HepG2 (cell line): Measurements from ENCODE around the gene CLUH. TPM values are rescaled to one million over a fixed set of nuclear protein-coding genes. Genes with fewer than 3 reads are reported as not detected.

Experiments used
- ASH2L ChIP-seq: fragments of 300-600, 200-600 bp; sonication (generic); IDR thresholded peaks from 2 replicates; pipeline ENCODE4 v1.7.0; 2017; ENCODE audit warnings: low read depth, mild to moderate bottlenecking, moderate library complexity, mixed read lengths, low read length; ENCODE audit not compliant: insufficient read length
- BRCA1 ChIP-seq: sonication (generic); formaldehyde crosslinking; IDR thresholded peaks from 2 replicates; pipeline ENCODE4 v1.4.0; 2020; ENCODE audit warnings: missing genetic modification reagents
- CCAR2 ChIP-seq: fragments of 200-400 bp; formaldehyde crosslinking; optimal IDR thresholded peaks from 2 replicates; pipeline ENCODE3; 2018; ENCODE audit warnings: low read depth, mild to moderate bottlenecking, low read length, moderate library complexity
- CHD4 ChIP-seq: fragments of 200-600 bp; sonication (generic); IDR thresholded peaks from 2 replicates; pipeline ENCODE4 v1.7.0; 2017; ENCODE audit warnings: mild to moderate bottlenecking, low read length, borderline replicate concordance
- ETV5 ChIP-seq: IDR thresholded peaks from 2 replicates; pipeline ENCODE4 v1.6.1; 2018; ENCODE audit warnings: missing biosample characterization, missing genetic modification reagents, inconsistent platforms, borderline replicate concordance
- KDM5B ChIP-seq: sonication (generic); formaldehyde crosslinking; IDR thresholded peaks from 2 replicates; pipeline ENCODE4 v1.4.0; 2020; ENCODE audit warnings: missing genetic modification reagents, mild to moderate bottlenecking, borderline replicate concordance
- MIER2 ChIP-seq: IDR thresholded peaks from 2 replicates; pipeline ENCODE4 v1.6.1; 2016; ENCODE audit warnings: missing biosample characterization, missing genetic modification reagents
- MYNN ChIP-seq: sonication (generic); formaldehyde crosslinking; IDR thresholded peaks from 2 replicates; pipeline ENCODE4 v1.4.0; 2020; ENCODE audit warnings: mild to moderate bottlenecking, low read depth, missing genetic modification reagents
- NFE2 ChIP-seq: sonication (generic); formaldehyde crosslinking; IDR thresholded peaks from 2 replicates; pipeline ENCODE4 v1.4.0; 2020; ENCODE audit warnings: missing genetic modification reagents
- NFIB ChIP-seq: sonication (generic); formaldehyde crosslinking; IDR thresholded peaks from 2 replicates; pipeline ENCODE4 v1.9.0; 2021; ENCODE audit warnings: missing genetic modification reagents, mild to moderate bottlenecking, borderline replicate concordance
- NFRKB ChIP-seq: fragments of 450-650 bp; IDR thresholded peaks from 2 replicates; pipeline ENCODE4 v1.6.1; 2017
- NFYB ChIP-seq: sonication (generic); formaldehyde crosslinking; IDR thresholded peaks from 2 replicates; pipeline ENCODE4 v1.4.0; 2020; ENCODE audit warnings: missing genetic modification reagents
- NPAS2 ChIP-seq: sonication (generic); formaldehyde crosslinking; IDR thresholded peaks from 2 replicates; pipeline ENCODE4 v1.8.0; 2022; ENCODE audit warnings: mild to moderate bottlenecking, missing genetic modification reagents, borderline replicate concordance
- SMAD1 ChIP-seq: sonication (generic); formaldehyde crosslinking; IDR thresholded peaks from 2 replicates; pipeline ENCODE4 v1.4.0; 2020; ENCODE audit warnings: missing genetic modification reagents, low read depth, mild to moderate bottlenecking, borderline replicate concordance
- SMAD9 ChIP-seq: sonication (generic); formaldehyde crosslinking; IDR thresholded peaks from 2 replicates; pipeline ENCODE4 v1.5.1; 2020; ENCODE audit warnings: mild to moderate bottlenecking, missing genetic modification reagents
- SMARCC2 ChIP-seq: fragments of 450-650 bp; IDR thresholded peaks from 2 replicates; pipeline ENCODE4 v1.6.1; 2017; ENCODE audit warnings: antibody characterized with exemption, mild to moderate bottlenecking
- SP5 ChIP-seq: IDR thresholded peaks from 2 replicates; pipeline ENCODE4 v1.6.1; 2016; ENCODE audit warnings: low read depth, borderline replicate concordance
- TGIF2 ChIP-seq: IDR thresholded peaks from 2 replicates; pipeline ENCODE4 v1.6.1; 2016; ENCODE audit warnings: control low read depth, missing compliant biosample characterization
- ZNF17 ChIP-seq: sonication (generic); formaldehyde crosslinking; IDR thresholded peaks from 2 replicates; pipeline ENCODE4 v1.5.0; 2020; ENCODE audit warnings: mild to moderate bottlenecking, missing genetic modification reagents
- ZNF20 ChIP-seq: sonication (generic); formaldehyde crosslinking; IDR thresholded peaks from 2 replicates; pipeline ENCODE4 v1.4.0; 2020; ENCODE audit warnings: mild to moderate bottlenecking, moderate library complexity, missing genetic modification reagents
- ZNF432 ChIP-seq: sonication (generic); formaldehyde crosslinking; IDR thresholded peaks from 2 replicates; pipeline ENCODE4 v1.5.0; 2020; ENCODE audit warnings: missing genetic modification reagents, mild to moderate bottlenecking, borderline replicate concordance
- ZNF446 ChIP-seq: sonication (generic); formaldehyde crosslinking; IDR thresholded peaks from 2 replicates; pipeline ENCODE4 v1.5.0; 2020; ENCODE audit warnings: mild to moderate bottlenecking, missing genetic modification reagents
- ZNF496 ChIP-seq: sonication (generic); formaldehyde crosslinking; IDR thresholded peaks from 2 replicates; pipeline ENCODE4 v1.8.1; 2023; ENCODE audit warnings: mild to moderate bottlenecking, moderate library complexity, missing genetic modification reagents; ENCODE audit not compliant: insufficient replicate concordance
- ZNF572 ChIP-seq: sonication (generic); formaldehyde crosslinking; IDR thresholded peaks from 2 replicates; pipeline ENCODE4 v1.5.1; 2020; ENCODE audit warnings: mild to moderate bottlenecking, missing genetic modification reagents
- ZNF615 ChIP-seq: sonication (generic); formaldehyde crosslinking; IDR thresholded peaks from 2 replicates; pipeline ENCODE4 v1.5.0; 2020; ENCODE audit warnings: mild to moderate bottlenecking, missing genetic modification reagents, borderline replicate concordance
- ZNF7 ChIP-seq: IDR thresholded peaks from 2 replicates; pipeline ENCODE4 v1.6.1; 2016; ENCODE audit warnings: missing biosample characterization, missing genetic modification reagents
- ZNF773 ChIP-seq: sonication (generic); formaldehyde crosslinking; IDR thresholded peaks from 2 replicates; pipeline ENCODE4 v1.4.0; 2020; ENCODE audit warnings: missing genetic modification reagents, borderline replicate concordance
- ZNF777 ChIP-seq: sonication (generic); formaldehyde crosslinking; IDR thresholded peaks from 2 replicates; pipeline ENCODE4 v1.4.0; 2020; ENCODE audit warnings: missing genetic modification reagents
- polyA plus RNA-seq, 8 experiments: library from polyadenylated mRNA; depleted of rRNA in 3 of 8; stranded (reverse) in 7 of 8; unstranded in 1 of 8; fragments of >200 nt; fragmentation: Illumina TruSeq in 4 of 8; extraction: Trizol in 4 of 8; gene quantifications; 2 replicates each; pipeline versions ENCODE4 v1.2.1 to v1.2.3, GENCODE V29; 2011 to 2016; ENCODE audit warnings: low read depth in 4 of 8, missing spikeins in 1 of 8, mixed read lengths in 1 of 8; ENCODE audit not compliant: insufficient read depth in 1 of 8
- total RNA-seq, 5 experiments: library from RNA; depleted of rRNA; stranded (reverse); fragments of >200 nt; fragmentation: Illumina TruSeq; extraction: Trizol; gene quantifications; 2 replicates each; pipeline ENCODE4 v1.2.3, GENCODE V29; 2016; ENCODE audit warnings: low read depth in 1 of 5
- TF ChIP-seq, protein P1 (sequence below): sonication (generic); formaldehyde crosslinking; IDR thresholded peaks from 2 replicates; pipeline ENCODE4 v1.5.0; 2020; ENCODE audit warnings: mild to moderate bottlenecking, low read depth, missing genetic modification reagents, borderline replicate concordance
- TF ChIP-seq, protein P2 (sequence below): sonication (generic); formaldehyde crosslinking; IDR thresholded peaks from 2 replicates; pipeline ENCODE4 v1.5.1; 2020; ENCODE audit warnings: mild to moderate bottlenecking, moderate library complexity, missing genetic modification reagents
- TF ChIP-seq, protein P3 (sequence below): sonication (generic); formaldehyde crosslinking; IDR thresholded peaks from 2 replicates; pipeline ENCODE4 v1.4.0; 2020; ENCODE audit warnings: mild to moderate bottlenecking, missing genetic modification reagents

Gene CLUH
- total and polyA plus RNA-seq, 2 of the 13 experiments (the other 11 are each of a cell fraction or from before 2014, with no cell fraction given) = 30.9 to 60.5 TPM

DNA sequence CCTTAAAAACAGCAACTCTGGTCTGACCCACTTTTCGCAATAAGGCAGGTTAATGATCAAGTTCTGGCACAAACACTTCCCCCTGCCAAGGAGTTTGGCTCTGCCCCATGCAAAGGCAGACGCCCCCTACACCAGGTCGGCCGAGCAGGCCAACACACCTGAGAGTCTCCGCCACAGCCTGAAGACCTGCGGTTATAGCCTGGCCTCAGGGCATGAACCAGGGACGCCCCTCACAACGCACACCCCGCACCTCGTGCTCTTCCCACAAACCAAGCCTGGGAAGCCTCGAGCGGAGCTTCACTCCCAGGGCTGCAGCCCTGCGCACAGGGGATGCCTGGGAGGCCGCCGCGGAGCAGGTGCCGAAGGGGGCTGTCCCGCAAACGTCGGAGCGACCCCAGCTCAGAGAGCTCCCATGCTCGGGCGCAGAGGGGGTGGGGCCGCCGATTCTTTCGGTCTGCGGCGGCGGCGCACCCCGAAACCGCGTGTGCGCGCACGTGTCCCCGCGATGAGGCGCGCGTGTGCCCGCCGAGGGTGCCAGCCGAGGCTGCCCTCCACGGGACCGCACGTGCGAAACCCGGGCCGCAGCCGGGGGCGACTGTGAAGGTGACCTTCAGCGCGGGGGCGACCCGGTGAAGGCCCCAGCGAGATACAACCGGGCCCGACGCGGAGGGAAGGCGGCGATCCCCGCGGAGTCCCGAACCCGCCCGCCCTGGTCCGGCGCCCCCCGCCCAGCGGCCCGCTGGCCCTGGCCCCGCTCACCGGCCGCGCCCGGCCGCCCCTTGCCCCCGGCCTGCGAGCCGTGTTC lies 559 bp downstream of the CLUH start (continued):
- TF ChIP-seq NFYB = no peak
- TF ChIP-seq, protein P1, sequence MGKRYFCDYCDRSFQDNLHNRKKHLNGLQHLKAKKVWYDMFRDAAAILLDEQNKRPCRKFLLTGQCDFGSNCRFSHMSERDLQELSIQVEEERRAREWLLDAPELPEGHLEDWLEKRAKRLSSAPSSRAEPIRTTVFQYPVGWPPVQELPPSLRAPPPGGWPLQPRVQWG (CRISPR knock-in tag) = no peak
- TF ChIP-seq NFIB (CRISPR knock-in tag) = no peak
- peak; percentile 92 for TF ChIP-seq TGIF2 (CRISPR knock-in tag)
- no peak; the same call in 1 of the 2 replicates for TF ChIP-seq ETV5
- TF ChIP-seq ZNF777 = no peak
- TF ChIP-seq NPAS2 (CRISPR knock-in tag) = no peak
- TF ChIP-seq SMARCC2 = no peak
- TF ChIP-seq ZNF20 = 0 out of 2 replicates have a peak, but pooled peaks have one; percentile 71
- TF ChIP-seq ZNF572 (CRISPR knock-in tag) = peak; percentile 63; the same call in 1 of the 2 replicates
- no peak for TF ChIP-seq SMAD9 (CRISPR knock-in tag)
- no peak for TF ChIP-seq CCAR2
- no peak for TF ChIP-seq ASH2L
- no peak for TF ChIP-seq SP5 (CRISPR knock-in tag)
- TF ChIP-seq NFE2 (CRISPR knock-in tag) = no peak
- no peak for TF ChIP-seq CHD4
- no peak for TF ChIP-seq MYNN (CRISPR knock-in tag)
- TF ChIP-seq ZNF7 = no peak
- no peak for TF ChIP-seq ZNF17 (CRISPR knock-in tag)
- TF ChIP-seq ZNF446 (CRISPR knock-in tag) = 0 out of 2 replicates have a peak, but pooled peaks have one; percentile 7
- TF ChIP-seq ZNF496 (CRISPR knock-in tag) = no peak
- TF ChIP-seq, protein P2, sequence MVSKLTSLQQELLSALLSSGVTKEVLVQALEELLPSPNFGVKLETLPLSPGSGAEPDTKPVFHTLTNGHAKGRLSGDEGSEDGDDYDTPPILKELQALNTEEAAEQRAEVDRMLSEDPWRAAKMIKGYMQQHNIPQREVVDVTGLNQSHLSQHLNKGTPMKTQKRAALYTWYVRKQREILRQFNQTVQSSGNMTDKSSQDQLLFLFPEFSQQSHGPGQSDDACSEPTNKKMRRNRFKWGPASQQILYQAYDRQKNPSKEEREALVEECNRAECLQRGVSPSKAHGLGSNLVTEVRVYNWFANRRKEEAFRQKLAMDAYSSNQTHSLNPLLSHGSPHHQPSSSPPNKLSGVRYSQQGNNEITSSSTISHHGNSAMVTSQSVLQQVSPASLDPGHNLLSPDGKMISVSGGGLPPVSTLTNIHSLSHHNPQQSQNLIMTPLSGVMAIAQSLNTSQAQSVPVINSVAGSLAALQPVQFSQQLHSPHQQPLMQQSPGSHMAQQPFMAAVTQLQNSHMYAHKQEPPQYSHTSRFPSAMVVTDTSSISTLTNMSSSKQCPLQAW (CRISPR knock-in tag) = peak; percentile 85
- TF ChIP-seq ZNF615 (CRISPR knock-in tag) = no peak
- TF ChIP-seq BRCA1 (CRISPR knock-in tag) = no peak
- no peak for TF ChIP-seq ZNF432 (CRISPR knock-in tag)
- no peak; the same call in 1 of the 2 replicates for TF ChIP-seq MIER2 (CRISPR knock-in tag)
- TF ChIP-seq ZNF773 (CRISPR knock-in tag) = no peak
- peak; percentile 84; the same call in 1 of the 2 replicates for TF ChIP-seq KDM5B
- no peak for TF ChIP-seq NFRKB
- TF ChIP-seq SMAD1 (CRISPR knock-in tag) = no peak; the same call in 1 of the 2 replicates
- TF ChIP-seq, protein P3, sequence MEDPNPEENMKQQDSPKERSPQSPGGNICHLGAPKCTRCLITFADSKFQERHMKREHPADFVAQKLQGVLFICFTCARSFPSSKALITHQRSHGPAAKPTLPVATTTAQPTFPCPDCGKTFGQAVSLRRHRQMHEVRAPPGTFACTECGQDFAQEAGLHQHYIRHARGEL = no peak
